ENCODE data around the gene ATP23.

The ATP23 gene, protein sequence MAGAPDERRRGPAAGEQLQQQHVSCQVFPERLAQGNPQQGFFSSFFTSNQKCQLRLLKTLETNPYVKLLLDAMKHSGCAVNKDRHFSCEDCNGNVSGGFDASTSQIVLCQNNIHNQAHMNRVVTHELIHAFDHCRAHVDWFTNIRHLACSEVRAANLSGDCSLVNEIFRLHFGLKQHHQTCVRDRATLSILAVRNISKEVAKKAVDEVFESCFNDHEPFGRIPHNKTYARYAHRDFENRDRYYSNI

DNA sequence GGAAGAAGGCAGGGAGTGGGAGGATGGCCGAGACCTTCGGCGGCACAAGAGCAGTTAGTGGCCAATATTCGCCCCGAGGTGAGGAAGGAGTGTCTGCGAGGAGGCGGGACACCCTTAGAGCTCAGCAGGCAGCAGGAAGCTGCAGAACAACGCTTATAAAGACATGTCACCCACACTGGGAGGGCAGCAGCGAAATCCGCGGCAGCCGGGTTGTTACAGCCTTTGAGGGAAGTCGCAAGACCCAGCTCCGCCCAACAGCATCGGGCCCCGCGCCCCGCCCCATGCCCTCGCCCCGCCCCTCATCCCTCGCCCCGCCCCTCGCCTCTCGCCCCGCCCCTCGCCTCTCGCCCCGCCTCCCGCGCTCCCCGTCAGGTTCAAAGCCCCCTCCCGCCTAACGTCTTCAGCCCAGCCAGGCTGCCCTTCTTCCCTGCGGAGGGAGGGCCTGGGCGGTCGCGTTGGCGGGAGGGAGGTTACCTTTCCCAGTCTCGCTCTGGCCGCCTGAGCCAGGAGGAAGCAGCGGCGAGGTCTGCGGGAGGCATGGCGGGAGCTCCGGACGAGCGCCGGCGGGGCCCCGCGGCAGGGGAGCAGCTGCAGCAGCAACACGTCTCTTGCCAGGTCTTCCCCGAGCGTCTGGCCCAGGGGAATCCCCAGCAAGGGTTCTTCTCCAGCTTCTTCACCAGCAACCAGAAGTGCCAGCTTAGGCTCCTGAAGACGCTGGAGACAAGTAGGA, at the start of gene ATP23:
Gene ATP23 (plus strand): TSS at position 403 of the 730 bp plus-strand sequence. CDS start 135 bp downstream, at position 538.
- DNase-seq, result peak; percentile 83

DNA sequence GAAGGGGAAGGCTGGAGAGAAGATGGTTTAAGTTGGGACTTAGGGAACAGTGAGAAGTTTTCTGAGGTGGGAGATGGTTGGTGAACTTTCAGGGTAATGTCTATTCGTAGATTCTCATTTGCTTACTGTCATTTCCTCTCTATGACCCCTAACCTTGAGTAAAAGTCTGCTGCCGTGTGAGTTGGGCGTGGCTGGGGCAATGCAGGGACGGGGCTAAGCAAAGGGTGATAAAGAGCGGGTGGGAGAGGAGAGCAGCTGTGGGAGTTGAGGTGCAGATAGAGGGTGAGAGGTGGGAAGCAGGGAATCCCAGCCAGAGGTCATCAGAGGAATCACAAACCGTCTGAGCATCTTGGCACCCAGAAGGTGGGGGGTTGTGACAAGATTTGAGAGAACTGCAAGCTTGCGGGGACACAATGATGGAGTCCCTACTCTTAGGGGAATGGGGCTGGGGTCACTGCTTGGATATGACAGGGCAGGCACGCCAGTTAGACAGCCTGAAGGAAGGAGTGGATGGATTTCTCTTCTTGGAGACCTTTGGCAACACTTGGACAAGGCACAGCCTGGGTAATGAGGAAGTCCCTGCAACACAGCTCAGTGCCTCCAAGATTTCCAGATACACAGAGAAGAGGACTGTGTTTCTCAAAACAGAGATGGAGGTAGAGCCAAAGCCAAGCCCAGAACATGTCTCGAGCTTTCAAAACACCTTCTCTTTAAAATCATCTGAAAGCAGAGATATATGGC, 49.0 kb upstream of the ATP23 start:
- DNase-seq, result no peak

DNA sequence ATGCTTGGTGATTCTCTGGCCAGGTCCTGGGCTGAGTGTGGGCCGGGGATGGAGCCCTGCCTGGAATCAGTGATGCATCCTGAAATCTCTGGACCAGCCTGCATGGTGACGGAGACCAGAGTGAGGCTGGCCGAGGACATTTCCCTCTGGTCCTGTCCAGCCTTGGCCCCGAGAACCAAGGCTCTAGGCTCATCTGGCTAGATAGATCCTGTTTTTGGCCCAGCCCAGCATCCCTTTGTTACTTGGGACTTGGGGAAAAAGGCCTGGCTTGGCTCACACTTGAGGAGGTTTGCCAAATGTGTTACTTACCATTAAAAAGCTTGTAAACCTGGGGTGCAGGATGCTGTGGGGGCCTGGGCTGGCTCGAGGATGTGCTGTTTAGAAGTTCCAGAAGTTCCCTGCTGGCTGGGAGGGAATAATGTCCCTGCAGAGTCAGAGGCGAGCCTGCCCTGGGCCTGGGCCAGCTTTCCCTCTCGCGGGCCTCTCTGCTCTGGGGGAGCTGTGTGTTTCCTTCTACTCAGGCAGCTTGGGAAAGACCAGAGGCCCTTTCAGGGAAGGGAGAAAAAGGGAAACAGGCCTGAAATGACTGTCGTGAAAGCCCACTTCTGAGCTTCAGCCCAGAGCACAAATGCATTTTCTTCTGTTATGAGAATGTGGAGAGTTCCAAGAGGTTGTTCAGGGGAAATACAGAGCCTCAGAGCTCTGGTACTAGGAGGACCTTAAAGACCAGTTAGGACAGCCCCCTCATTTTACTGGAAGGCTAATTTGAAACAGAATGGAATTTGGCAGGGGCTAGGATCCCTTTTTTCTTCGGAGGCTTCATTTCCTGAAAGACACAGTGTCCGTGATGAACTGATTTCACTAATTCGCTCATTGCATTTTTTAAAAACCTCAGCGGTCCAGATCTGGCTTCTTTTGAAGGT, 47.7 kb upstream of the ATP23 start:
- no peak for DNase-seq

DNA sequence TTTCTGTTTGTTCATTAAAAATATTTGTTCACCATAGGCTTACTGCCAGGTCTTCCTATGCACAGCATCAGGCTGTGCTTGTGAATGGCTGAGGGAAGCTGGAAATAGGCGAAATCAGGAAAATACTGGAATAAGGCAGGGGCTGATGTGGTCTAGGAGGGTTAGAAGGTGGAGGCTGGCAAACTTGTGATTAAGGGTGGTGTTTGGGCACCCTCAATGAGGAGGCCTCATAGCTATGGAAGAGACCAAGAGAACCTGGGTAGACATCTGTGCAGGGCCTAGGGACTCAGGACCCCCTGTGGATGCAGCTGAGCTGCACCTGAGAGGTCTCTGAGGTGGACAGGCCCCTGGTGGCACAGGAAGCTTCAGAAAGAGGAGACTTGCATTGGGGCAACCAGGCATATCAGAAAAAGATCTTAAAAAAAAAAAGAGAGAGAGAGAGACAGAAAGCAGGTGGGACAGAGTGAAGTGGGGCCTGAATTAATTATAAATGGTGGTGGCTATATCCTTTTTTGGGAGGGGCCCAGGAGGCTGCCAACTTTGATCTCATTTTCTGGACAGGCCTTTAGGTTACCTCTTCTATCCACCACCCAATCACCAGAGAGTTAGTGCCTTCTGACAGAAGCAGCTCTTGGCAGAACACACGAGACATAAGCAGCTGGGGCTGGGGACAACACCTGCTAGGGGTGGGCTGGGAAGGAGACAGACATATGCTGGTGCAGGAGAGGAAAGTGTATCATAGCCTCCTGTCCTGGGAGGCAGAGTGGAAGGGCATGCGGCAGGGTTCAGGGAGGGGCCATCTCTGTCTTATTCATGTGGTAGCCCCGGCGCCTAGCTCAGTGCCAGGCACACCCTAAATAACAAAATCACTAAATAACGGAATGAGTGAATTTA, 46.7 kb upstream of the ATP23 start:
- DNase-seq, result no peak

DNA sequence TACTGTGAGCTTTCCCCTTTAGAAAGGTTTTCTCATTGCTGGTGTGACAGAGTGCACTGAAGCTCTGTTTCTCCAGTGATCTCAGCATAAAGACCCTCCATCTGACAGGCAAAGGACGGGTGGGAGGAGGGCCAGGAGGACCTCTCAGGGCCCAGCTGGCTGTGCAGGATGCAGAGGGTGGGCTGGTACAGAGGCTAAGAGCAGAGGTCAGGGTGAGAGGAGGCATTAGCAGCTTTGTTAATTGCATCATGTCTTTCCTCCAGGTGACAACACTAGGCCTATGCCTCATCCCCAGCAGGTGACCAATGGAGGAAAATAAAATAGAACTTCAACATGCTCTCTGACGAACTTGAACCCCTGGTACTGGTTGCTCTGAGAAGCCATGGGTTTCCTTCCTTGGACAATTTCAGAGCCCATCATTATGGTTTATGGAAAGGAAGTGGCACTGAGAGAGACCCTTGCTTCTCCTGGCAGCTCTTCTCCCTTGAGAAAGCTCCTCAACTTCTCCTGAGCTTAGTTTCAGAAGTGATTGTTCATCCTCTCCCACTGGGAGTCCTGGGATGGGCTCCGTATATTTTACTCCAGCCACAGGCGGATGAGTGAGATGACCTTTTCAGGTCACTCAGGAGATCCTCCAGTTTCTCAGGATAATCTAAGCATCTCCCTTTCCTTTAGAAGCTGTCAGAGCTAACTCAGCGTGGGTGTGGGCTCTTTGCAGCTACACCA, 45.8 kb upstream of the ATP23 start:
- no peak for DNase-seq

DNA sequence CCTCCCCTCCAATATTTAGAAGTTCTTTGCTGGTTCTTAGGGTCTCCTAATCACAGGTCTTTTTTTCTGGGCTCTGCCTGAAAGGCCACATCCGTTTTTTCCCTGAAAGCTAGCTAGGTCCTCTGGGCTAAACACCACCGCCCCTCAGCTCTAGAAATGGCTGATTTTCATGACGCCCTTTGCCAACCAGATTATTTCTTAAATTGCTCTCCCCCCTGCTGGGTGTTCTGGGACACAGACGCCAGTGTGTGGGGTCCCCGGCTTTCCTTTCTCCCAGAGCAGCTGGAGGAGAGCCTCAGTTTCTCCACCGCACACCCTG, 45.3 kb upstream of the ATP23 start:
- DNase-seq, result no peak

DNA sequence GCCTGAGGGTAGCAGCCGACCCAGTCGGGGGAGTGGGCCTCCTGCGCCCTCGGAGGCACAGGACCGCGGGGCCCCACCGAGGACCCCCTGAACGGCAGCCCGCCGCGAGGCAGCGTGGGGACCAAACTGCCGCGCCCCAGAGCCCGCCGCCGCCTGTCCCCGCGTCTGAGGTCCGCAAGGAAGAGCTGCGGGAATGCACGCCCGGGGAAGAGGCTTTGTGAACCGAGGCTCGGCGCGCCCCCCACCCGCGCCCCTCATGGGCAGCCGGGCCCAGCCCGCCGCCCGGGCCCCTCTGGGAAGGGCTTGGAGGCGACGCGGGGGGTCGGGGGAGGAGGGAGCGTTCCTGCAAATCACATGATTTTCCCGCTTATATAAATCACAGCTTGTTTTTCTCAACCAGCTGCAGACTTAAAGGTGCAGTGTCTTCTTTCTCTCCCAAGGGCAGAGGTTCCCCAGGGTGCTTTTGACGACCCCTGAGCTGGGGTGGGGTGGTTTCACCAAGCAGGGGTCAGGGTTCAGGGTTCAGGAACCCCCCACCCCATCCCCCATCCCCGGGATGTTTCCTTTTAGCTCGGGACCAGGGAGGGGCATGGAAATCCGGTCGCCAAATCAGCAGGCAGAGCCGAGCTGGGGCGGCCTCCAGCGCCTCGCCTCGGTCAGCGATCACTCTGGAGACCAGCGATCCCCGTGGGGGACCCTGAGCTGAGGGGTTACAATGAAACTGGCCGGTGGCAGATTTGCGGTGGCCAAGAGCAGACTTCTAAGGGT, 44.7 kb upstream of the ATP23 start:
- DNase-seq, result no peak

DNA sequence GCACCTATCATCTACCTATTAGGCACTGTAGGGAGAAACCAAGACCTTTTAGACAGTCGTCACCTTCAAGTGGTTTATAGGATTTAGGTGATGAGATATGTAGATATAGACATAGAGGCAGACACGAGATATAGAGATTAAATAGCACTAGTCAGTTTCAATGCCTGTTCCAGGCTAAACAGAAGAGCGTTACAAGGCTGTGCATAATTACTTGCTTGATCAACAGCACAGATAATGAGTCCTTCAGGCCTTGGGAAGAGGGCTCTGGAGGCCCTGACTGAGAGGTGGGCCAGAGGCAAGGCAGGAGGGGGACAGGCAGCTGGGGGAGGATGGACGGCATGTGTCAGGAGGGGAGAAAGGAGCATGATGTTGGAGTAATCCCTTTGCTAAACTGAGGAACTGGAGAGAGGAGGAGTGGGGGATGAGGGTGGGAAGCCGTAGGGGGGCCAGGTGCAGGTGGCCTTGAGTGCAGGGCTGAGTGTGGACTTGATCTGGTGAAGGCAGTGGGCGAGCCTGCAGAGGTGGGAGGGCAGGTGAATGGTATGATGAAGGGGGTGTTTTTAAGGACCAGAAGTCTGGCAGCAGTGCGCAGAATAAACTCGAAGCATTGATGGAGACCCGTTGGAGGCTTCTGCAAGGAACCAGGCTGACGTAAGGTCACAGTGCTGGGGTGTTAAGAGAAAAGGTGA, 43.9 kb upstream of the ATP23 start:
- DNase-seq, result no peak

DNA sequence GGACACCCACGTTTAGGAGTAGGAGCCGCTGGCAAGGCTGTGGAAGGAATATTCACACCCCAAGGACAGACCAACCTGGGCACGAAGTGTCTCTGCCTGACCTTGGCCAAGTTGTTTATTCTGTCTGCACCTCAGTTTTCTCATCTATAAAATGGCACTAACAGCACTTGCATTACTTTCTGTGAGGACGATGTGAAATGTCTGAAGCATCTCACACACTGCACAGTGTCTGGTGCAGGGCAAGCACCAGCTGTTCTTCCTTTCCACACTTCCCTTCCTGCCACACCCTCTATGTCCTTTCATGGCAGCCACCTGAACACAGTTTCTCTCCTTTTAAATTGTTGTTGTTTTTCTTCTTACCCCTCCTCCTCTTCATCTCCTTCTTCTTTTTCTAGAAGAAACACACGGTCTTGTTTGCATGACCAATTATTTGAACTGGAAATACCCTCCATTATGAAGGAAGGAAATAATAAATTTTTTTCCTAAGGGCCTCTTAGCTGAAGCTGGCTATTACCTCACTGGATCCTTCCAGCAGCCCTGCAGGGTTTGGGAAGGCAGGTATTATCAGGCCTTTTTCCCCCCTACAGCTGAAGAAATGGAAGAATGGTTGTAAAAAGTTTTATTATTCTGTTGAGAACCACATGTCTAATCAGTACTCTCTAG, 42.9 kb upstream of the ATP23 start:
- DNase-seq, result no peak

DNA sequence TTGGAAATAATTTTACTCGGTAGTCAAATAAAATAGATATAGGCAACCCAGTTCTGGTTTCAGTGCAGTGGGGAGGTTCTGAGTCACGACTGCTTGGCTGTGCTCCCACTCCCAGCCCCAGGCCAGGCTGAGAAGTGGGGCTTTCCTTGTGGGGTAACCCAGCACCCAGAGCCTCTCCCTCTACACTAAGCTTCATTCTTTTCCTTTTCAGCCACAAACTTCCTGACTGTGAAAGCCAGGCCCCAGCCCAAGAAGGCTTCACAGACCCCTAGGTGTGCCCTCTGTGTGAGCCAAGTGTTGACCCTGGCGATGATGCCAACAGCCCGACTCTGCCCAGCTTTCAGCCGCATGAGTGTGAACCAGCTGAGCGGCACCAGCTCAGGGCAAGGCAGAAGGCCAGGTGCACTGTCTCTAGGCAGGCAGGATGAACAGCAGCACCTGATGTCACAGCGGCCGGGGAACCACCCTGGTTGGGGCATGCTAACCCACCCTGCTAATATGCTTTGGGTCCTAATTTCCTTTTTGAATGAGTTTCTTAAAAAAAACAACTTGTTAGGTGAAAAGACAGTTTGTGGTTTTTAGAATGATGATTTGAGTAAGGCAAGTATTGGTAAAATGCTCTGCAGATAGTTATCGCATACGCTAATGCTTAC, 42.2 kb upstream of the ATP23 start:
- peak; percentile 70 for DNase-seq

DNA sequence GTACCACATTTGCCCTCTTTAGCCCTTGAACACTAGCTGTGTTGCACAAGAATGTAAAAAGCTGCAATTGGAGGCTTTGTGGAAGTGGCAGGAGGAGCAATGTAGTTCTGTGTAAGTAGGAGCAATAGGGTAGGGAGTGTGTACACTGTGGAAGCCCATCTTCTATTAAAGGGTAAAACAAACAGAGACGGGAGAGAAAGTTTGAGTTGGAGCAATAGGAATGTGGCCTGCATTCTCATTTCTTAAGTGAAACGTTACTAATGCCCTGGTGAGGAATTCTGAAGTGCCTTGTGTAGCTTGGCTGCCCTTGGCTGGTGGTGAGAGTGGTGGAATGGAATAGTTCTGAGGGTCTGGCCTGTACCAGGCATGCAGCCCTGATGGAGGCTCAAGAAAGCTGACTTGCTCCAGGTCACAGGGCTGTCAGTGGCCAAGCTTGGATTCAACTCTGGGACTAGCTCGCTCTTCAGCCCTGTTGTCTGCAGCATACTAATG, 38.8 kb upstream of the ATP23 start:
- DNase-seq, result no peak

DNA sequence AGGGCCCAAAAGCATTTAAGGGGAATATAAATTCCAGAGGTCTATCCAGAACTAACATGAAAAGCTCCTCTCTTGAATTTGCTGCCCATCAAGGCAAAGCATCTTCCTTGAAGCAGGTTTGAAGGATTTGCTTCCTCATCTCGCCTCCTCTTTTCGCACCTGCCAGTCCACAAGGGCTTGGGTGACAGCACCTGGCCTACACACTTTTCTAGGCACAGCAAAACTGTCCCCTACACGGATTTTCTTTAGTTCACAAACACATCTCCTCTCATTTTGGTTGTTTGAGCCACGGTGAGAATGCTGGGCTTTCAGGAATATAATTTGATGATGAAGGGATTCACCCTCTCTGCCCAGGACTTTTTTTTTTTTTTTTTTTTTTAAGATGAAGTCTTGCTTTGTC, 36.9 kb upstream of the ATP23 start:
- DNase-seq, result no peak

DNA sequence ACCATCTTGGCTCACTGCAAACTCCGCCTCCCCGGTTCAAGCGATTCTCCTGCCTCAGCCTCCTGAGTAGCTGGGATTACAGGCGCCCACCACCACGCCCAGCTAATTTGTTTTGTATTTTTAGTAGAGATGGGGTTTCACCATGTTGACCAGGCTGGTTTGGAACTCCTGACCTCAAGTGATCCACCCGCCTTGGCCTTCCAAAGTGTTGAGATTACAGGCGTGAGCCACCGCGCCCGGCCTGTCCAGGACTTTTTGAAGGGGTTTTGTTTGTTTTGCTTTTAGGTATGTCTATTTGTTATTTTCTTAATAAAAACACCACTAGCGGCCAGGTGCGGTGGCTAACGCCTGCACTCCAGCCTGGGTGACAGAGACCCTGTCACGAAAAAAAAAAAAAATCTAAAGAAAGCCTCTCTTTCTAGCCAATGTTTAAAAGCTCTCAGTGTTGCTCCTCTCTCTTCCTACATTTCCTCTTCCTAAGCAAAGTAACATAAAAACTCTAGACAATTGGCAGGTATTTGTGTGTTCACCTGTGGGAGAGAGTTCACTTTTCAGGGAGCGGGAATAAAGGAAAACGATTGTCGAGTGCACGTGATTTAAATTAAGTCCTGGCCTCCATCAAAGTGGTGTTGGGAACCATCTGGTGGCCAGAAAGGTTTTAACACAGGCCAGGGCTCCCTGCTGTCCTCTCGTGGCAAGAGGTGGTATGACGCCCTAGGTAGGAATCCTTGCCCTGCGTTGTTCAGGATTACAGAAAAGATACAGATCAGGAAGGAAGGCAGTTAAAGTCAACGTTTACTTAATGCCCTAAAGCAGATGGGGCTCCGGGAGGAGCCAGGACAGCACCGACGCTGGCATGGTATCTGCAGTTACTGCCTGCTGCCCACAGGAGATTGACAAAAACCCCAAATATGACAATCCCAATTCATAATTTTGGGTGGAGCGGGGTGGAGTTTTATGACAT, 36.2 kb upstream of the ATP23 start:
- DNase-seq, result peak; percentile 83

DNA sequence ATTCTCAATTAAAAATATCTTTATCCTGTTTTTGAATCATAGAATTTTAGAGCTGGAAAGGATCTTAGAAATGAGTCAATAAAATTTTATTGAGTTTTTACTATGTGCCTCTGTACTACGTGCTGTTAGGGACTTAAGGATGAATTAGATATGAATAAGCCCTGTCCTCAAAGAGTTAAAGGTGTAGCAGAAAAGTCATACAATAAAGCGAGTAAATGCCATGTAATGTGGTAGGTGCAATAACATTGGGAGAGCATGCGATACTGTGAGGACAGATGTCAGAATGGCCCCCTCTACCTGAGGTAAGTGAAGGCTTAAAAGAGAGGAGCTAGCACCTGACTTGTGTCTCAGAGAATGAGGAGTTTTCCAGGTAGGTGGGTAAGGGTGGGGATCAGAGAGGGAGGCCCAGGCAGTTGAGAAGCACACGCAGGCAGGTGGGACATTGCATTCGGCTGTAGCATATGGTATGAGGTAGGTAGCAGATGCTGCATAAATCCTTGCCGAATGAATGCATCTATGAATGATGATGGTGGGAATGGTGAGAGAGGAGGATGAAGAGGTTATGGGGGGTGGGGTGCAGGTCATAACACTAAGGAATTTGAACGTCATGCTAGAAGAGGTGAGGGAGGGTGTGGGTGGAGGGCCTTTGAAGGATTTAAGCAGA, 35.4 kb upstream of the ATP23 start:
- DNase-seq, result no peak

DNA sequence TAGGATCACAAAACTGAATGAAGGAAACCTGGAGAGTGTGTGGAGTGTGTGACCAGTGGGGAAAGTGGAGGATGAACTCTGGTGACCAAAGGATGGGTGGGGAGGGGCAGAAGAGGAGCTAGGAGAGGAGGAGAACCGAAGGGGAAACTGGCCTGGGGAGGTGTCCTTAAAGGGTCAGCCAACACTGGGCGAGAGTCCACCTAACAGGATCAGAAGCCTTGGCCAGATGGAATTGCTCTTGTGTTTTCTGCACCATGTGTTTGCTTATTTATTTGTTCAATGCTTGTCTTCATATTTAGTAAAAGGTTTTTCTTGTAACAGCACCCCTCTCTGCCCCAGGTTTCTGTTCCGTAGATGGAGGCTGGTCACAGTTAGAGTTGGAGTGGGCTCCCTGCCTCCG, 34.5 kb upstream of the ATP23 start:
- no peak for DNase-seq

DNA sequence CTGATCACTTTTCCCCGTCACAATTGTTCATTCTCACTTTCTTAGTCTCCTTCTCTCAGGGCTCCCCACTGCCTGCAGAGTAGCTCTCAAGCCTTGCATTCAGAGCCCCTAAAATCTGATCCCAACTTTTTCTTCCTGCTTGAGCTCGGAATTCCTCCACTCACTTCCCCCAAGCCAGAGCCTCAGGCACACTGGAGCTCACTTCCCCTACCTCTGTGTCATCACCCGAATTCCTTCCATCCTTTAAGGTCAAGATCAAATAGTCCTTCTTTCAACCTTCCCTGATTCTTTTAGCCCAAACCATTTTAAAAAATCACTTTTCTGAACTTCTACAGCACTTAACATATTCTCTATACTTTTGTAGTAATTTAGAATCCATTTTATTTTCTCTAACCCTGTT, 34.1 kb upstream of the ATP23 start:
- no peak for DNase-seq

DNA sequence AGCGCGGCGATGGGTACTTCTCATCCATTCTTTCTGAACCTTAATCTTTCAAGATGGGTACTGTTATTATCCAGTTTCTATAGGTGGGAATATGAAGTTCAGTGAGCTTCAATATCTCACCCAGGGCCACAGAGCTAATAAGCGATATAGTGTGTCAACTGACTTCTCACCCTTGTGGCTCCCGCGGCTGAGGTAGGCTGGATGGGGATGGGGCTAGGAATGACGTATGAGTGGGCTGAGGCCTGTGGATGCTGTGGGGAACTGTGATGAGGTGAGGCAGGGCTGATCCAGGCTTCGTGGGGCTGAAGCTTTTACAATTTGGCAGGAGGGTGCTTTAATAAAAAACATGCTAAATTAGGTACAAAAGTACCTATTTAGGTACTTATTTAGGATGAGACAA, 32.9 kb upstream of the ATP23 start:
- DNase-seq, result no peak

Measured in stimulated activated CD4-positive, alpha-beta T cell treated with anti-CD3 and anti-CD28 coated beads, Interleukin-12 subunit alpha, Interleukin-12 subunit beta, amount 100 ng/mL, for 4 hours (primary cell).